Measurements from ENCODE around the gene TEKT2.

TEKT2 gene, protein sequence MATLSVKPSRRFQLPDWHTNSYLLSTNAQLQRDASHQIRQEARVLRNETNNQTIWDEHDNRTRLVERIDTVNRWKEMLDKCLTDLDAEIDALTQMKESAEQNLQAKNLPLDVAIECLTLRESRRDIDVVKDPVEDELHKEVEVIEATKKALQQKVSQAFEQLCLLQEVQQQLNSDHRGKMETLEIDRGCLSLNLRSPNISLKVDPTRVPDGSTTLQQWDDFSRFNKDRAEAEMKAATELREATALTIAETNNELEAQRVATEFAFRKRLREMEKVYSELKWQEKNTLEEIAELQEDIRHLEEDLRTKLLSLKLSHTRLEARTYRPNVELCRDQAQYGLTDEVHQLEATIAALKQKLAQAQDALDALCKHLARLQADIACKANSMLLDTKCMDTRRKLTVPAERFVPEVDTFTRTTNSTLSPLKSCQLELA

DNA sequence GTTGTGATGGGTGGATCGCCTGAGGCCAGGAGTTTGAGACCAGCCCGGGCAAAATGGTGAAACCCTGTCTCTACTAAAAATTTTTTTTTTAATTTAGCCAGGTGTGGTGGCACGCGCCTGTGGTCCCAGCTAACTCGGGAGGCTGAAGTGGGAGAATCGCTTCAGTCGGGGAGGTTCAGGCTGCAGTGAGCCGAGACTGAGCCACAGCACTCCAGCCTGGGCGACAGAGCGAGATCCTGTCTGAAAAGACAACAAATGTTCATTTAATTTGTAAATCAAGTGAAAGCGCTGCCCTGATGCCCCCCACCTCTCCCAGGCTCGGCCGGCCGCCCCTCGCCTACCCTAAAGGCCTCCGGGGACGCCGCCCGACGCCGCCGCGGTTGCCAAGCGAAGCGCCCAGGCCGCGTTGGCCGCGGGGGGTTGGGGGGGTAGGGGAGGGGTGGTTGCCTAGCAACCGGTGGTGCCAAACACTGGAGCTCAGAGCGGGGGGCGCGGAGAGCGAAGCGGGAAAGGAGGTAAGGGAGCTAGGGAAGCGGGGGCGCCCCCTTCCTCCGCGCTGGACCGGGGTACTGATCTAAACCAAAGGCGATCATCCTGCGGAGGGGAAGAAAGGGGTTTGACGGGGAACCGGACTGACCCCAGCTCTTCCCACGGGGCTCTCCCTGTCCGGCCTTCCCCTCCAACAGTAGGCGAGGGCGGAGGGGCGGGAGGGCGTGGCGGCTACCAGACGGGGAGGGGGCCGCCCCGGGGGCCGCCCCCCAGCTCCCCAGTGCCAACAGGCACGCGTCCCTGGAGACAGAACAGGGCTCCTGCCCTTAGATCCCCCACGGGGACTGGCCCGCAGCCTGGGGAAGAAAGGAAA is at the start of gene TEKT2:
Gene TEKT2, plus strand, starts transcription at position 460 of the 862 bp plus-strand sequence. CDS start 828 bp downstream, outside the sequence.
- DNase-seq (ENCODE audit: extremely low read depth in 1 of 2, low read depth in 1 of 2) = no peak

DNA sequence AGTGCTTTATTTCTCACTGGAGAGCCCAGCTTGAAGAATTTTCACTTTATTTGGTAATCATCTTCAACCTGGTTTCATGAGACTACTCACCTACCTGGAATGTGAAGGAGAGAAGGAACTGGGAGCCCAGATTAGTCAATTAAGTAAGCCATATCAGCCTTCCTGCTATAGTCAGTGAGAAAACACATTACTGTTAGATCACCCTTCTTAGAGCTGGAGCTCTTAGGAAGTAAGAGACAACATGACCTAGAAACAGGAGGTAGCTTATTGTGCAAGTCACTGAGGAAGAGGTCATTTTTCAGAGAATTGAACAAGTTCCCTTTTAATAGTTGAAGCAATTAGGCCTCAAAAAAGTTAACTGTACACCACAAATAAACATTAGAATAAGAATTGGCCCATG is 49.2 kb upstream of the TEKT2 start:
- DNase-seq (ENCODE audit: extremely low read depth in 1 of 2, low read depth in 1 of 2) = no peak

DNA sequence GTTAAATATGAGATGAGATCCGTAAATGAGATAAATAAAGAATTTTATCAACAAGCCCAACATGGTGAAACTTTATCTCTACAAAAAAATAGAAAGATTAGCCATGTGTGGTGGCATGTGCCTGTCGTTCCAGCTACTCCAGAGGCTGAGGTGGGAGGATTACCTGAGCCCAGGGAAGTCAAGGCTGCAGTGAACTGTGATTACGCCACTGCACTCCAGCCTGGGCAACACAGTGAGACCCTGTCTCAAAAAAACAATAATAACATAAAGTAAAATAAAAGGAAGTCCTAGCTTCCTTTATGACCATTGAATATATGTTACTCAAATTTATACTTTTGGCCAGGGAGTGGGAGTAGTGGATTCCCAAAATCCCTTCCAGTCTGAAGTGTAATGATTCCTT is 48.7 kb upstream of the TEKT2 start:
- DNase-seq (ENCODE audit: extremely low read depth in 1 of 2, low read depth in 1 of 2) = no peak

GRCh38 chr1:36040238-36040637 is 43.7 kb upstream of the TEKT2 start:
- DNase-seq (ENCODE audit: extremely low read depth in 1 of 2, low read depth in 1 of 2) = no peak

- DNase-seq (ENCODE audit: extremely low read depth in 1 of 2, low read depth in 1 of 2) = no peak
Measured at GRCh38 chr1:36051821-36052220, 32.1 kb upstream of the TEKT2 start.

- DNase-seq (ENCODE audit: extremely low read depth in 1 of 2, low read depth in 1 of 2) = no peak
Measured at GRCh38 chr1:36053978-36054377, 29.9 kb upstream of the TEKT2 start.

DNA sequence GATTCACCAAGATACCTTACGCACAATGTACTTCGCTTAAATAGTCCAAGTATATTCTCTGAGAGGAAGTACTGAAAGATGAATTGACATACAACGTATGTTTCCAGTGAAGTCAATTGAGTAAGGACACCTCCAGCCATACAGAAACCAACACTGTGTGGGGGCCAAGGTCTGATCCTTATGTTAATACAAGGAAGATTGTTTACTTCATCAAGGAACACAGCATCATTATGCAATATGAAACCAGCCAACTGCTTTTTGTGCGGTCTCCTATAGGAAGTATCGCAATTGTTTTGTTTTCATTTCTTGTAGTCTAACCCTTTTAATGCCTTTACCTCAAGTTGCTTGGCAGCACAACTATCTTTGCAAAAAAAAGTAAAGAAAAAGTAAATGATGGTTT is 28.2 kb upstream of the TEKT2 start:
- no peak for DNase-seq (ENCODE audit: extremely low read depth in 1 of 2, low read depth in 1 of 2)

- no peak for DNase-seq (ENCODE audit: extremely low read depth in 1 of 2, low read depth in 1 of 2)
Measured at GRCh38 chr1:36062315-36062714, 21.6 kb upstream of the TEKT2 start.

DNA sequence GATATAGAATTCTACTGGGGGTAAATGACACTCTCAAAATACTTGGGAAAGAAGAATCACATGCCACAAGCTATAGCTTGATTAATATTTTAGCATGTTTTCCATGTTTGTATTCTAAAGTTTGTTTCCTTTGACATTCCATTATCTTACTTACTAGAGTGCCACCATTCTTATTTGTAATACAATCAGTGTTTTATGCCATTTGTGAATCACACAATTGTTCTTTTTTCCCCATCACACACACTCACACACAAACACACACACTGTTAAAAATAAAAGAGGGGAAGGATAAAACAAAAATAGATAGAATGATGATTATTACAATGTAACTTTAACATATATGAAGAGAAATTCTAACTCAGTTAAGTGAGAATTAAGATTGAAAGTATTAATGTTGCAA is 16.0 kb upstream of the TEKT2 start:
- no peak for DNase-seq (ENCODE audit: extremely low read depth in 1 of 2, low read depth in 1 of 2)

GRCh38 chr1:36068866-36069265 is 15.0 kb upstream of the TEKT2 start:
- no peak for DNase-seq (ENCODE audit: extremely low read depth in 1 of 2, low read depth in 1 of 2)

GRCh38 chr1:36070349-36070748 is 13.5 kb upstream of the TEKT2 start:
- DNase-seq (ENCODE audit: extremely low read depth in 1 of 2, low read depth in 1 of 2) = no peak

GRCh38 chr1:36076979-36077573 is 6.8 kb upstream of the TEKT2 start:
- DNase-seq (ENCODE audit: extremely low read depth in 1 of 2, low read depth in 1 of 2) = no peak

DNA sequence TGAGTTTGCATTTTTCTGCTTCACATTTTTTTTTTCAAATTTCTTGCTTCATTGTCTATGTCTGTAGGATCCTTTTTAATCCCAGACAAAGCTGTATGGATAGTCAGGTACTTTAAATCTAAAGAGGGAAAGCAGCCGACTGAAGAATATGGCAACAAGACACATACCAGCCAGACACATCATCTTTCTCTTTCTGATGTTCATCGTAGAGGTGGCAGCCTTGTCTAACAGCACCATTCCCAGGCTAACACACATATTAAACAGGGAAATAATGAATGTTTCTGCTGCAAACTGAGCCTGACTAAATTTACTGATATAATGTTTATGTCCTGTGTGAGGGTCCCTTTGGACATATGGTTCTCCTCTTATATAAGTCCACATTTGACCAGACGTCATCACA is 3.7 kb upstream of the TEKT2 start:
- no peak for DNase-seq (ENCODE audit: extremely low read depth in 1 of 2, low read depth in 1 of 2)

- DNase-seq (ENCODE audit: extremely low read depth in 1 of 2, low read depth in 1 of 2) = no peak
Measured at GRCh38 chr1:36080801-36081200, 3.1 kb upstream of the TEKT2 start.

DNA sequence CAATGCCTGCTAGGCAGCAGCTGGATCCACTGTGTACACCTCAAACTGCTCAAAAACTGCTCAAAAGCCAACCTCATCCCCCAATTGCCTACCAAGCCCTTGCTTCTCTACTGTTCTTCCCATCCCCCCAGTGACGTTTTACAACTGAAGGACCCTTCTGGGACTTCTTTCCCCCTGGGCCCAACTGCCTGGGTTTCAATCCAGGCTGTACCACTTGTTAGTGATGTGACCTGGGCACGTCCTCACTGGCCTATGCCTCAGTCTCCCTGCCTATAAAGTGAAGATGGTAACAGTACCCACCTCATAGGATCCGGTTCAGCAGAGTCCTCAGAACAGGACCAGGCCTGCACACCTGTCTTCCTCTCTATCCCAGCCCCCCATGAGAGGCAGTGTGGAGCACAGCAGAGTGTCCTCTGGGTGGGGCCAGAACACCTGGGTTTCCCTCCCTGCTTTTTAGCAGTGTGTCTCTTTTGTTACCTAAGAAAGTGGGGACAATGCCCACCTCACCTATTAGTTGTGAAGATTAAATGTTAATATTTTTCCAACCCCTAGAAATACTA is 1.9 kb upstream of the TEKT2 start:
- no peak for DNase-seq (ENCODE audit: extremely low read depth in 1 of 2, low read depth in 1 of 2)

DNA sequence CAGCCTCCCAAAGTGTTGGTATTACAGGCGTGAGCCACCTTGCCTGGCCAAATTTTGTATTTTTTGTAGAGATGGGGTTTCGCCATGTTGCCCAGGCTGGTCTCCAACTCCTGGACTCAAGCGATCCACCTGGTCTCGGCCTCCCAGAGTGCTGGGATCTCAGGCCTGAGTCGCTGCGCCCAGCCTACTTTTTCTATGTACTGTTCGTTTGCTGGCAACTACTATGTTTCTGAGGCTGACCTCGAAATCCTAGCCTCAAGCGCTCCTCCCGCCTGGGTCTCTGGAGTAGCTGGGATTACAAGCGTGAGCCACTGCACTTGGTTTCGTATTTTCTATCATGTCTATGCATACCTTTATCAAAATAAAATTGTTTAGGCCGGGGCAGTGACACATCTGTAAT is 675 bp upstream of the TEKT2 start:
- DNase-seq (ENCODE audit: extremely low read depth in 1 of 2, low read depth in 1 of 2) = no peak

DNA sequence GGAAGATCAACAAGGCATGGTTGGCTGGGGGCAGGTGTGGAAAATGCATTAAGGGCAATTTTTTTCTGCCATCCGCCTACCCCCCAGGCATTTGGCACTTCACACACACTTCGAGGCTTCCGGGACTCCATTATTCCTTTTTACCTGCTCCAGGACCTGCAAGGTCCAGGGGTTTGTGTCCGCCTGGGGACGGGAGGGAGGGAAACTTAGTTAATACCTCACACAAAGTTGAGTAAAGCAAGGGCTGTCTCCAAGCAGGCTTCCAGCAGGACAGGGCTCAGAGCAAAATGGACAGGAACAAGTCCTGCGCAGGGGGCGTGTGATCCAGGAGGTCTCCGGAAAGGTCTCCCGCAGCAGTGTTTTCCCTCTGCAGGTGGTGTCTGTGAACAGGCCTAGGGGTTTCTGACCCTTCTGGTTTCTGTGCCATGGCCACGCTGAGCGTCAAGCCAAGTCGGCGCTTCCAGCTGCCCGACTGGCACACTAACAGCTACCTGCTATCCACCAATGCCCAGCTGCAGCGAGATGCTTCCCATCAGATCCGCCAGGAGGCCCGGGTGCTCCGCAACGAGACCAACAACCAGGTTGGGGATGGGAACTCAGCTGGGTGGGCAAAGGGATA is 712 bp downstream of the TEKT2 start:
- DNase-seq (ENCODE audit: extremely low read depth in 1 of 2, low read depth in 1 of 2) = no peak

DNA sequence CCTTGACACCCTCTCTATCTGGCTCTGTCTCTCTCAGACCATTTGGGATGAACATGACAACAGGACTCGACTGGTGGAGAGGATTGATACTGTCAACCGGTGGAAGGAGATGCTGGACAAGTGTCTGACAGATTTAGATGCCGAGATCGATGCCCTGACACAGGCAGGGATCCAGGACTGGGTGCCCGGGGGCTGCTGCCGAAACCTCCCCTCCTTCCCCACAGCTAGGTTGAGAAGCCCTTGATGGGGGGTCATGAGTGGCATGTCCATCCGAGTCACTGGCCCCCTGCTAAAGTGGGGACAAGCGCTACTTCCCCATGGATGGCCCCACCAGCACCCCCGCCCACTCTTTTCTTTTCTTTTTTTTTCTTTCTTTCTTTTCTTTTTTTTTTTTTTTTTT is 1.2 kb downstream of the TEKT2 start:
- DNase-seq (ENCODE audit: extremely low read depth in 1 of 2, low read depth in 1 of 2) = no peak

- no peak for DNase-seq (ENCODE audit: extremely low read depth in 1 of 2, low read depth in 1 of 2)
Measured at GRCh38 chr1:36085686-36086526, 2.0 kb downstream of the TEKT2 start.

Measured in stimulated activated CD8-positive, alpha-beta memory T cell treated with anti-CD3 and anti-CD28 coated beads, Interleukin-7, amount 100 ng/mL, for 48 hours (primary cell).